HEK293 (cell line): ENCODE data around the gene BPHL.

Experiments
- CTCF ChIA-PET: fragments of 350-600 bp; formaldehyde crosslinking; extraction: SDS; loops from one replicate; lab custom pipeline; 2021; ENCODE audit warnings: antibody characterized with exemption; lab: Yijun Ruan, JAX
- POLR2A ChIA-PET: fragments of 300-600 bp; formaldehyde crosslinking; extraction: SDS; loops from one replicate; lab custom pipeline; 2020; ENCODE audit warnings: antibody characterized with exemption, inconsistent platforms; lab: Yijun Ruan, JAX
- H3K27ac ChIP-seq: fragments of 200-500 bp; sonication (Bioruptor generic); 2 replicates; pipeline ENCODE4 v1.5.1; 2014; ENCODE audit warnings: low read depth, low read length, control low read depth, inconsistent platforms; ENCODE audit errors: extremely low read depth
- H3K36me3 ChIP-seq, 2 experiments: fragments of 200-500 bp in 1 of 2; sonication (Bioruptor generic) in 1 of 2; 1 replicate in 1 of 2; 2 replicates in 1 of 2; pipeline ENCODE4 v1.5.1; 2014 to 2017; ENCODE audit warnings: inconsistent platforms in 2 of 2, low read length in 2 of 2; ENCODE audit not compliant: control insufficient read depth in 2 of 2, insufficient read depth in 1 of 2
- H3K4me1 ChIP-seq: fragments of 200-500 bp; sonication (Bioruptor generic); 2 replicates; pipeline ENCODE4 v1.5.1; 2014; ENCODE audit warnings: mild to moderate bottlenecking, low read length, inconsistent platforms; ENCODE audit not compliant: control insufficient read depth, insufficient read depth
- H3K4me3 ChIP-seq: 2 replicates; pipeline ENCODE4 v1.5.1; 2011; ENCODE audit warnings: low read depth, mild to moderate bottlenecking, control low read depth, low read length, moderate library complexity
- H3K9me3 ChIP-seq: fragments of 200-500 bp; sonication (Bioruptor generic); 2 replicates; pipeline ENCODE4 v1.5.1; 2014; ENCODE audit warnings: low read depth, low read length, inconsistent platforms; ENCODE audit not compliant: control insufficient read depth, insufficient read depth
- BCL11B ChIP-seq: fragments of 450-650 bp; formaldehyde crosslinking; IDR thresholded peaks from 2 replicates; pipeline ENCODE4 v1.5.1; 2016; ENCODE audit warnings: low read depth, missing biosample characterization, missing genetic modification characterization
- HOXA7 ChIP-seq: sonication (generic); formaldehyde crosslinking; IDR thresholded peaks from 2 replicates; pipeline ENCODE4 v1.8.1; 2022; ENCODE audit warnings: missing genetic modification reagents, borderline replicate concordance
- KLF1 ChIP-seq: fragments of 450-650 bp; formaldehyde crosslinking; IDR thresholded peaks from 2 replicates; pipeline ENCODE4 v1.5.1; 2016; ENCODE audit warnings: missing biosample characterization, missing genetic modification characterization
- SP2 ChIP-seq: fragments of 450-650 bp; formaldehyde crosslinking; IDR thresholded peaks from 2 replicates; pipeline ENCODE4 v1.5.1; 2016; ENCODE audit warnings: missing biosample characterization, missing genetic modification characterization
- ZBTB21 ChIP-seq: fragments of 450-650 bp; formaldehyde crosslinking; IDR thresholded peaks from 2 replicates; pipeline ENCODE4 v1.5.1; 2017; ENCODE audit warnings: missing biosample characterization, missing genetic modification characterization
- ZNF121 ChIP-seq: fragments of 450-650 bp; formaldehyde crosslinking; IDR thresholded peaks from 2 replicates; pipeline ENCODE4 v1.5.1; 2016; ENCODE audit warnings: missing biosample characterization, missing genetic modification characterization
- ZNF302 ChIP-seq: fragments of 450-650 bp; formaldehyde crosslinking; IDR thresholded peaks from 2 replicates; pipeline ENCODE4 v1.5.1; 2016; ENCODE audit warnings: missing biosample characterization, missing genetic modification characterization, low read depth
- ZNF37A ChIP-seq: fragments of 450-650 bp; IDR thresholded peaks from 2 replicates; pipeline ENCODE4 v1.5.1; 2018; ENCODE audit warnings: missing biosample characterization, missing genetic modification characterization
- ZNF391 ChIP-seq: fragments of 450-650 bp; formaldehyde crosslinking; IDR thresholded peaks from 2 replicates; pipeline ENCODE4 v1.5.1; 2016; ENCODE audit warnings: low read depth, missing biosample characterization, missing genetic modification characterization, borderline replicate concordance
- ZNF394 ChIP-seq: fragments of 450-650 bp; formaldehyde crosslinking; IDR thresholded peaks from 2 replicates; pipeline ENCODE4 v1.5.1; 2016; ENCODE audit warnings: missing biosample characterization, missing genetic modification characterization, mild to moderate bottlenecking, moderate library complexity, borderline replicate concordance
- ZNF561 ChIP-seq: fragments of 450-650 bp; IDR thresholded peaks from 2 replicates; pipeline ENCODE4 v1.5.1; 2018; ENCODE audit warnings: missing biosample characterization, missing genetic modification characterization, borderline replicate concordance
- ZNF610 ChIP-seq: fragments of 450-650 bp; formaldehyde crosslinking; IDR thresholded peaks from 2 replicates; pipeline ENCODE4 v1.5.1; 2016; ENCODE audit warnings: missing biosample characterization, missing genetic modification characterization, borderline replicate concordance
- ZNF624 ChIP-seq: fragments of 450-650 bp; formaldehyde crosslinking; IDR thresholded peaks from 2 replicates; pipeline ENCODE4 v1.5.1; 2017; ENCODE audit warnings: missing biosample characterization, missing genetic modification characterization
- TF ChIP-seq, protein P1 (sequence below): fragments of 450-650 bp; formaldehyde crosslinking; IDR thresholded peaks from 2 replicates; pipeline ENCODE4 v1.5.1; 2016; ENCODE audit warnings: missing biosample characterization, missing genetic modification characterization, low read depth
- TF ChIP-seq, protein P2 (sequence below): fragments of 450-650 bp; formaldehyde crosslinking; IDR thresholded peaks from 2 replicates; pipeline ENCODE4 v1.5.1; 2017; ENCODE audit warnings: missing biosample characterization, missing genetic modification characterization
- TF ChIP-seq, protein P3 (sequence below): fragments of 450-650 bp; formaldehyde crosslinking; IDR thresholded peaks from 2 replicates; pipeline ENCODE4 v1.5.1; 2016; ENCODE audit warnings: missing biosample characterization, missing genetic modification characterization
- TF ChIP-seq, protein P4 (sequence below): fragments of 450-650 bp; formaldehyde crosslinking; IDR thresholded peaks from 2 replicates; pipeline ENCODE4 v1.5.1; 2016; ENCODE audit warnings: missing biosample characterization, missing genetic modification characterization
- TF ChIP-seq, protein P5 (sequence below): fragments of 450-650 bp; formaldehyde crosslinking; IDR thresholded peaks from 2 replicates; pipeline ENCODE4 v1.5.1; 2016; ENCODE audit warnings: missing biosample characterization, missing genetic modification characterization
- TF ChIP-seq, protein P6 (sequence below): fragments of 450-650 bp; IDR thresholded peaks from 2 replicates; pipeline ENCODE4 v1.5.1; 2018; ENCODE audit warnings: missing biosample characterization, missing genetic modification characterization

BPHL gene

DNA sequence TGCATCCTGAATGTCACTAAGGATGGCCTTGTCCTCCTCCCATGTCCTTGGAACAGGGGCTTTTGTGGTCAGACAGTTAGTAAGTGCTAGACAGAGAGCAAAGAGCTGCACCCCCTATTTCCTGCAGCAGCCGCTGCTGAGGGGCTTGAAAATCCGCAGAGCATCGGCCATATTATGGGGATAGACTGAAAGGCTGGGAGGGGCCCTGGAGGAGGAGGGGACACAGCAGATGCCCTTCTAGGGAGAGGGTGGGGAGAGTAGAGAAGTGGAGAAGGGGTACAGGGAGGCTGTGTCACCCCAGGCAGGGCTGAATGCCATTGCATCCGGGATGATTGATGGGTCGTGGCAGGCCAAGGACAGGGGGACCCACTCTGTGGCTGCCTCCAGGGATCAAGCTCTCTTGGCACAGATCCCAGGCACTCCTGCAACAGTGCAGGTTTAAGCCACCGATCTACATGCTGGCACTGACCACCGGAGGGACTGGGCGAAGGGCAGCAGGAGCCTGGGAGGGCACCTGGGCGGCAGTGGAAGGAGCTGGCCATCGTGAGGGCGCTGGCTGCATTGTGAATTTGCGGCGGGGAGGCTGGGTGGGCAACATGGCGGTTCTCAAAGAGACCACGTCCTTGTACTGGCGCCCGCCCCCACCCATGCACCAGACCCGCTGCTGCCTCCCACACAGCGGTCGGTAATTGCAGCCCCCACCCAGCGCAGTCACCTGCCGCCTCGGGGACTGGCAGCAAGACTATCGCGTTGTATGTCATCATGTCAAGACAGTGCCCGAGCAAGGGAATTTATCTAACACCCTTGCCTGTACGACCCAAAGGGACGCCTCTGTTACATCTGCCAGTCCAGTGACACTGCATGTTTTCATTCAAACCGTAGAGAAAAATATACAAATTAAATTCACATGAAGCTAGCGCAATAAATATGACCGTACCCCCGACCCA is 37.9 kb downstream of the BPHL start (continued):
- TF ChIP-seq ZNF394 (tag by site-specific recombination) (peak; percentile 36; the same call in 1 of the 2 replicates), ZBTB21 (tag by site-specific recombination) (peak; percentile 8; the same call in 1 of the 2 replicates), SP2 (0 out of 2 replicates have a peak, but pooled peaks have one; percentile 9)
- TF ChIP-seq, all 188 proteins: peak for 23; not testable (repeated sequence) for 165

DNA sequence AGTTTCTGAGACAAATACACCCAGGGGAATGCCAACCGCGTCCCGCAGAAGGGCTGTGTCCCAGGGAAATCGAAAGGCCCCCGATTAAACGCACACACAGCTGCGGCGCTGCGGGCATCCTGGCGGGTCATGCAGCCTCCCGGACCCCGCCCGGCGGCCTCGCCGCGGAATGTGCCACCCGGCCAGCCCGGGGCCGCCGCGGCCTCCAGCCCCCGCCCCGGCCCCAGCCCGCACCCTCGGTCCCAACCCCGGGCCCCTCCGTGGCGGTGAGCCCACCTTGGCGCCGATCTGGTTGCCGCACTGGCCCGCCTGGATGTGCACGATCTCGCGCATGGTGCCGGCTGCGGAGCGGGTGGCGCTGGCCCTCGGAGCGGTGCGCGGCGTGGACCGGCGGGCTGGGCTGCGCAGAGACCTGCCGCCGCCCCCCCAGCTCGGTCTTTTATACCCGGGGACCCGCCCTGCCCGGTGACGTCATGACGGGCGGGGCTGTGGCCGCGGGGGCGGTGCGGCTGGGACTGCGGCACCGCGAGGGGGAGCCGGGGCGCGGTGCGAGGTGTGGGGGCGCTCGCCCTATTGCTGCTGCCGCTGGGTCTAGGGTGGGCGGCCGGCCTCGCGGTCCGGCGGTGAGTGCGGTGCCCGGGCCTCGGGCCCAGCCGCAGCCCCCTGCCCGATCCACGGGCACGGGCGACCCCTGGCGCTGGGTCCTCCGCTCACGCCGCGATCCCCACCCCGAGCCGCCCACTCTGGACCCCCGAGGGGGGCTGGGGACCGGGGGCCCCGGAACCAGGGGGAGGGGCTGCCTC is 38.8 kb downstream of the BPHL start, which contains the start of gene TUBB2A:
Gene TUBB2A (minus strand): TSS at position 414 of the 803 bp plus-strand sequence. CDS start 81 bp downstream, at position 333.
- H3K36me3 ChIP-seq, result peaks cover 6 to 24% of the 10 kb centered on the region in 2 experiments
- peaks cover 9% of the 10 kb centered on the region for H3K4me1 ChIP-seq
- CTCF ChIA-PET, result interaction anchor here (0.6 to 2.4 kb wide), 15 partner anchors 9 to 514 kb away, joined by 3 to 17 read pairs (median 4); no protein-coding TSS in a partner anchor
- no peaks in the 10 kb centered on the region for H3K9me3 ChIP-seq
- peak within 1 kb of the TSS; percentile 71 for H3K4me3 ChIP-seq
- POLR2A ChIA-PET, result interaction anchor here (0.7 to 1.9 kb wide), 22 partner anchors 9 to 168 kb away, joined by 3 to 25 read pairs (median 4); partner anchors contain the start of genes BPHL, PSMG4 and TUBB2B
- peak within 1 kb of the TSS; percentile 71; the same call in 1 of the 2 replicates for H3K27ac ChIP-seq
- TF ChIP-seq KLF1 (tag by site-specific recombination) (peak; percentile 86), ZNF561 (peak; percentile 61; the same call in 1 of the 2 replicates), BCL11B (tag by site-specific recombination) (no peak), ZNF391 (tag by site-specific recombination) (no peak), HOXA7 (CRISPR knock-in tag) (no peak), ZNF302 (tag by site-specific recombination) (no peak), ZNF624 (no peak), ZNF610 (no peak), ZNF121 (tag by site-specific recombination) (no peak), ZNF37A (tag by site-specific recombination) (peak; percentile 84)
- TF ChIP-seq, protein P1, sequence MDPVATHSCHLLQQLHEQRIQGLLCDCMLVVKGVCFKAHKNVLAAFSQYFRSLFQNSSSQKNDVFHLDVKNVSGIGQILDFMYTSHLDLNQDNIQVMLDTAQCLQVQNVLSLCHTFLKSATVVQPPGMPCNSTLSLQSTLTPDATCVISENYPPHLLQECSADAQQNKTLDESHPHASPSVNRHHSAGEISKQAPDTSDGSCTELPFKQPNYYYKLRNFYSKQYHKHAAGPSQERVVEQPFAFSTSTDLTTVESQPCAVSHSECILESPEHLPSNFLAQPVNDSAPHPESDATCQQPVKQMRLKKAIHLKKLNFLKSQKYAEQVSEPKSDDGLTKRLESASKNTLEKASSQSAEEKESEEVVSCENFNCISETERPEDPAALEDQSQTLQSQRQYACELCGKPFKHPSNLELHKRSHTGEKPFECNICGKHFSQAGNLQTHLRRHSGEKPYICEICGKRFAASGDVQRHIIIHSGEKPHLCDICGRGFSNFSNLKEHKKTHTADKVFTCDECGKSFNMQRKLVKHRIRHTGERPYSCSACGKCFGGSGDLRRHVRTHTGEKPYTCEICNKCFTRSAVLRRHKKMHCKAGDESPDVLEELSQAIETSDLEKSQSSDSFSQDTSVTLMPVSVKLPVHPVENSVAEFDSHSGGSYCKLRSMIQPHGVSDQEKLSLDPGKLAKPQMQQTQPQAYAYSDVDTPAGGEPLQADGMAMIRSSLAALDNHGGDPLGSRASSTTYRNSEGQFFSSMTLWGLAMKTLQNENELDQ, result no peak
- TF ChIP-seq, protein P2, sequence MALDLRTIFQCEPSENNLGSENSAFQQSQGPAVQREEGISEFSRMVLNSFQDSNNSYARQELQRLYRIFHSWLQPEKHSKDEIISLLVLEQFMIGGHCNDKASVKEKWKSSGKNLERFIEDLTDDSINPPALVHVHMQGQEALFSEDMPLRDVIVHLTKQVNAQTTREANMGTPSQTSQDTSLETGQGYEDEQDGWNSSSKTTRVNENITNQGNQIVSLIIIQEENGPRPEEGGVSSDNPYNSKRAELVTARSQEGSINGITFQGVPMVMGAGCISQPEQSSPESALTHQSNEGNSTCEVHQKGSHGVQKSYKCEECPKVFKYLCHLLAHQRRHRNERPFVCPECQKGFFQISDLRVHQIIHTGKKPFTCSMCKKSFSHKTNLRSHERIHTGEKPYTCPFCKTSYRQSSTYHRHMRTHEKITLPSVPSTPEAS, result no peak
- TF ChIP-seq, protein P3, sequence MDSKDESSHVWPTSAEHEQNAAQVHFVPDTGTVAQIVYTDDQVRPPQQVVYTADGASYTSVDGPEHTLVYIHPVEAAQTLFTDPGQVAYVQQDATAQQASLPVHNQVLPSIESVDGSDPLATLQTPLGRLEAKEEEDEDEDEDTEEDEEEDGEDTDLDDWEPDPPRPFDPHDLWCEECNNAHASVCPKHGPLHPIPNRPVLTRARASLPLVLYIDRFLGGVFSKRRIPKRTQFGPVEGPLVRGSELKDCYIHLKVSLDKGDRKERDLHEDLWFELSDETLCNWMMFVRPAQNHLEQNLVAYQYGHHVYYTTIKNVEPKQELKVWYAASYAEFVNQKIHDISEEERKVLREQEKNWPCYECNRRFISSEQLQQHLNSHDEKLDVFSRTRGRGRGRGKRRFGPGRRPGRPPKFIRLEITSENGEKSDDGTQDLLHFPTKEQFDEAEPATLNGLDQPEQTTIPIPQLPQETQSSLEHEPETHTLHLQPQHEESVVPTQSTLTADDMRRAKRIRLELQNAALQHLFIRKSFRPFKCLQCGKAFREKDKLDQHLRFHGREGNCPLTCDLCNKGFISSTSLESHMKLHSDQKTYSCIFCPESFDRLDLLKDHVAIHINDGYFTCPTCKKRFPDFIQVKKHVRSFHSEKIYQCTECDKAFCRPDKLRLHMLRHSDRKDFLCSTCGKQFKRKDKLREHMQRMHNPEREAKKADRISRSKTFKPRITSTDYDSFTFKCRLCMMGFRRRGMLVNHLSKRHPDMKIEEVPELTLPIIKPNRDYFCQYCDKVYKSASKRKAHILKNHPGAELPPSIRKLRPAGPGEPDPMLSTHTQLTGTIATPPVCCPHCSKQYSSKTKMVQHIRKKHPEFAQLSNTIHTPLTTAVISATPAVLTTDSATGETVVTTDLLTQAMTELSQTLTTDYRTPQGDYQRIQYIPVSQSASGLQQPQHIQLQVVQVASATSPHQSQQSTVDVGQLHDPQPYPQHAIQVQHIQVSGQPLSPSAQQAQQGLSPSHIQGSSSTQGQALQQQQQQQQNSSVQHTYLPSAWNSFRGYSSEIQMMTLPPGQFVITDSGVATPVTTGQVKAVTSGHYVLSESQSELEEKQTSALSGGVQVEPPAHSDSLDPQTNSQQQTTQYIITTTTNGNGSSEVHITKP (tag by site-specific recombination), result peak; percentile 23; the same call in 1 of the 2 replicates
- TF ChIP-seq, protein P4, sequence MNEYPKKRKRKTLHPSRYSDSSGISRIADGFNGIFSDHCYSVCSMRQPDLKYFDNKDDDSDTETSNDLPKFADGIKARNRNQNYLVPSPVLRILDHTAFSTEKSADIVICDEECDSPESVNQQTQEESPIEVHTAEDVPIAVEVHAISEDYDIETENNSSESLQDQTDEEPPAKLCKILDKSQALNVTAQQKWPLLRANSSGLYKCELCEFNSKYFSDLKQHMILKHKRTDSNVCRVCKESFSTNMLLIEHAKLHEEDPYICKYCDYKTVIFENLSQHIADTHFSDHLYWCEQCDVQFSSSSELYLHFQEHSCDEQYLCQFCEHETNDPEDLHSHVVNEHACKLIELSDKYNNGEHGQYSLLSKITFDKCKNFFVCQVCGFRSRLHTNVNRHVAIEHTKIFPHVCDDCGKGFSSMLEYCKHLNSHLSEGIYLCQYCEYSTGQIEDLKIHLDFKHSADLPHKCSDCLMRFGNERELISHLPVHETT, result no peak
- TF ChIP-seq, protein P5, sequence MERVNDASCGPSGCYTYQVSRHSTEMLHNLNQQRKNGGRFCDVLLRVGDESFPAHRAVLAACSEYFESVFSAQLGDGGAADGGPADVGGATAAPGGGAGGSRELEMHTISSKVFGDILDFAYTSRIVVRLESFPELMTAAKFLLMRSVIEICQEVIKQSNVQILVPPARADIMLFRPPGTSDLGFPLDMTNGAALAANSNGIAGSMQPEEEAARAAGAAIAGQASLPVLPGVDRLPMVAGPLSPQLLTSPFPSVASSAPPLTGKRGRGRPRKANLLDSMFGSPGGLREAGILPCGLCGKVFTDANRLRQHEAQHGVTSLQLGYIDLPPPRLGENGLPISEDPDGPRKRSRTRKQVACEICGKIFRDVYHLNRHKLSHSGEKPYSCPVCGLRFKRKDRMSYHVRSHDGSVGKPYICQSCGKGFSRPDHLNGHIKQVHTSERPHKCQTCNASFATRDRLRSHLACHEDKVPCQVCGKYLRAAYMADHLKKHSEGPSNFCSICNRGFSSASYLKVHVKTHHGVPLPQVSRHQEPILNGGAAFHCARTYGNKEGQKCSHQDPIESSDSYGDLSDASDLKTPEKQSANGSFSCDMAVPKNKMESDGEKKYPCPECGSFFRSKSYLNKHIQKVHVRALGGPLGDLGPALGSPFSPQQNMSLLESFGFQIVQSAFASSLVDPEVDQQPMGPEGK (tag by site-specific recombination), result 0 out of 2 replicates have a peak, but pooled peaks have one; percentile 3
- TF ChIP-seq, protein P6, sequence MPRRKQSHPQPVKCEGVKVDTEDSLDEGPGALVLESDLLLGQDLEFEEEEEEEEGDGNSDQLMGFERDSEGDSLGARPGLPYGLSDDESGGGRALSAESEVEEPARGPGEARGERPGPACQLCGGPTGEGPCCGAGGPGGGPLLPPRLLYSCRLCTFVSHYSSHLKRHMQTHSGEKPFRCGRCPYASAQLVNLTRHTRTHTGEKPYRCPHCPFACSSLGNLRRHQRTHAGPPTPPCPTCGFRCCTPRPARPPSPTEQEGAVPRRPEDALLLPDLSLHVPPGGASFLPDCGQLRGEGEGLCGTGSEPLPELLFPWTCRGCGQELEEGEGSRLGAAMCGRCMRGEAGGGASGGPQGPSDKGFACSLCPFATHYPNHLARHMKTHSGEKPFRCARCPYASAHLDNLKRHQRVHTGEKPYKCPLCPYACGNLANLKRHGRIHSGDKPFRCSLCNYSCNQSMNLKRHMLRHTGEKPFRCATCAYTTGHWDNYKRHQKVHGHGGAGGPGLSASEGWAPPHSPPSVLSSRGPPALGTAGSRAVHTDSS (tag by site-specific recombination), result 0 out of 2 replicates have a peak, but pooled peaks have one; percentile 21
